Tibial artery (tissue), 4 donors: ENCODE data around the gene POU6F1.

Experiments used
- DNase-seq, 2 donors: peaks; one replicate each; pipeline ENCODE4 v3.0.0-alpha.2; 2019
- H3K27ac ChIP-seq, 2 donors: fragments of 200-600 bp; sonication (generic) in 1 of 2; 1 replicate in 1 of 2; 2 replicates in 1 of 2; pipeline ENCODE4 v1.5.1; 2018 to 2019; ENCODE audit warnings: mild to moderate bottlenecking in 1 of 2
- H3K27me3 ChIP-seq, 2 donors: fragments of 200-600 bp; sonication (generic) in 1 of 2; one replicate each; pipeline versions ENCODE4 v1.5.1 to v1.6.0; 2016 to 2019
- H3K36me3 ChIP-seq, 3 donors: fragments of 200-600 bp; sonication (generic) in 2 of 3; one replicate each; pipeline ENCODE4 v1.5.1; 2016 to 2019; ENCODE audit warnings: mild to moderate bottlenecking in 2 of 3
- H3K4me1 ChIP-seq, 4 donors: fragments of 200-600 bp; sonication (generic) in 2 of 4; 1 replicate in 3 of 4; 2 replicates in 1 of 4; pipeline ENCODE4 v1.5.1; 2016 to 2019
- H3K4me3 ChIP-seq, 2 donors: fragments of 200-600 bp; sonication (generic) in 1 of 2; 1 replicate in 1 of 2; 2 replicates in 1 of 2; pipeline ENCODE4 v1.5.1; 2018 to 2019; ENCODE audit warnings: mild to moderate bottlenecking in 2 of 2
- H3K9me3 ChIP-seq, 3 donors: fragments of 200-600 bp; sonication (generic) in 1 of 3; one replicate each; pipeline ENCODE4 v1.5.1; 2016 to 2019
- CTCF ChIP-seq, 2 experiments: fragments of 200-600 bp in 1 of 2; fragments of 450-650 bp in 1 of 2; IDR thresholded peaks; one replicate each; pipeline ENCODE4 v1.5.1; 2017 to 2019; ENCODE audit warnings: antibody characterized with exemption in 2 of 2, mild to moderate bottlenecking in 1 of 2, moderate library complexity in 1 of 2
- intact Hi-C: fragments of 100-400 bp; cut with DNase I; formaldehyde crosslinking; loops from one replicate; pipeline ENCODE4 v1.15.0; 2023; ENCODE audit warnings: low total_unique reads

The POU6F1 gene

GRCh38 chr12:51188359-51189051 lies 29.4 kb downstream of the POU6F1 start:
- H3K4me1 ChIP-seq: no peaks in the 10 kb centered on the region
- H3K36me3 ChIP-seq: peaks cover 29 to 43% (median 31%) of the 10 kb centered on the region in 3 donors
- no peaks in the 10 kb centered on the region for H3K27me3 ChIP-seq
- H3K27ac ChIP-seq: no peak overlapping the region
- no peak for TF ChIP-seq CTCF (IDR thresholded peaks at IDR 0.05)
- no peak overlapping the region for H3K4me3 ChIP-seq
- no peak for DNase-seq
- intact Hi-C loops: no loop called here
- H3K9me3 ChIP-seq: no peaks in the 10 kb centered on the region

- Histone ChIP-seq H3K4me1 (no peaks in the 10 kb centered on the region), H3K27me3 (no peaks in the 10 kb centered on the region), H3K9me3 (no peaks in the 10 kb centered on the region), H3K36me3 (peaks cover 29 to 37% (median 31%) of the 10 kb centered on the region in 3 donors), H3K27ac (no peak overlapping the region), H3K4me3 (no peak overlapping the region)
- no peak for TF ChIP-seq CTCF (IDR thresholded peaks at IDR 0.05)
- DNase-seq: no peak
- intact Hi-C loops: no loop called here
Observed at GRCh38 chr12:51187370-51187987, 30.4 kb downstream of the POU6F1 start.

- TF ChIP-seq CTCF (IDR thresholded peaks at IDR 0.05): no peak
- H3K27ac ChIP-seq: no peak overlapping the region
- intact Hi-C loops: no loop called here
- no peaks in the 10 kb centered on the region for H3K4me1 ChIP-seq
- peaks cover 20 to 28% (median 23%) of the 10 kb centered on the region in 3 donors for H3K36me3 ChIP-seq
- H3K27me3 ChIP-seq: no peaks in the 10 kb centered on the region
- H3K9me3 ChIP-seq: no peaks in the 10 kb centered on the region
- no peak for DNase-seq
- H3K4me3 ChIP-seq: no peak overlapping the region
Observed at GRCh38 chr12:51186465-51187085, 31.3 kb downstream of the POU6F1 start.

- Histone ChIP-seq H3K27me3 (no peaks in the 10 kb centered on the region), H3K9me3 (no peaks in the 10 kb centered on the region), H3K36me3 (peaks cover 6 to 15% (median 9%) of the 10 kb centered on the region in 3 donors), H3K4me3 (no peak overlapping the region), H3K4me1 (no peaks in the 10 kb centered on the region), H3K27ac (no peak overlapping the region)
- no peak for DNase-seq
- no peak for TF ChIP-seq CTCF (IDR thresholded peaks at IDR 0.05)
- intact Hi-C loops: no loop called here
Observed at GRCh38 chr12:51185171-51185717, 32.6 kb downstream of the POU6F1 start.

GRCh38 chr12:51183816-51184215 lies 34.0 kb downstream of the POU6F1 start:
- Histone ChIP-seq H3K27me3 (no peaks in the 10 kb centered on the region), H3K9me3 (no peaks in the 10 kb centered on the region), H3K4me1 (no peaks in the 10 kb centered on the region), H3K36me3 (peaks cover 0 to 1% (median 0%) of the 10 kb centered on the region in 3 donors), H3K27ac (no peak overlapping the region), H3K4me3 (no peak overlapping the region)
- intact Hi-C loops: no loop called here
- TF ChIP-seq CTCF (IDR thresholded peaks at IDR 0.05): no peak
- DNase-seq: no peak
